NCI-H2029 (cell line): Measurements from ENCODE around the gene ENKD1.

Experiments
- DNase-seq: peaks from one replicate; lab custom pipeline; 2025; lab: John Stamatoyannopoulos, UW

Gene ENKD1

DNA sequence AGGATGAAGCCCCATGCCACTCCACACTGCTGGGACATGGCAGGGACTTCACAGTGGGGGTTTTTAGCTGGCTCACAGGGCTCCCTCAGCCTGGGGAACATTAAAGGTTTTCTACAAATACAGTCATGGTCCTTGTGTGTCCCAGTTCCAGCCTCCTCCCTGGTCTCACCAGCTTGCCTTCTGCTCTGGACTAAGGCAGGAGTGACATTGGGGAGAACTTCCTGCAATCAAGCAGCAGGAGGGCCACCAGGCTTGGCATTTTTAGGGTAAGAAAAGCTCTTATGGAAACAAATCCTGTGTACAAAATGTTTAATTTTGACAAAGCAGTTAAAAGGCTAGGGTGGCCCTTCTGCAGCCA is 3.9 kb downstream of the ENKD1 start:
- no peak for DNase-seq

DNA sequence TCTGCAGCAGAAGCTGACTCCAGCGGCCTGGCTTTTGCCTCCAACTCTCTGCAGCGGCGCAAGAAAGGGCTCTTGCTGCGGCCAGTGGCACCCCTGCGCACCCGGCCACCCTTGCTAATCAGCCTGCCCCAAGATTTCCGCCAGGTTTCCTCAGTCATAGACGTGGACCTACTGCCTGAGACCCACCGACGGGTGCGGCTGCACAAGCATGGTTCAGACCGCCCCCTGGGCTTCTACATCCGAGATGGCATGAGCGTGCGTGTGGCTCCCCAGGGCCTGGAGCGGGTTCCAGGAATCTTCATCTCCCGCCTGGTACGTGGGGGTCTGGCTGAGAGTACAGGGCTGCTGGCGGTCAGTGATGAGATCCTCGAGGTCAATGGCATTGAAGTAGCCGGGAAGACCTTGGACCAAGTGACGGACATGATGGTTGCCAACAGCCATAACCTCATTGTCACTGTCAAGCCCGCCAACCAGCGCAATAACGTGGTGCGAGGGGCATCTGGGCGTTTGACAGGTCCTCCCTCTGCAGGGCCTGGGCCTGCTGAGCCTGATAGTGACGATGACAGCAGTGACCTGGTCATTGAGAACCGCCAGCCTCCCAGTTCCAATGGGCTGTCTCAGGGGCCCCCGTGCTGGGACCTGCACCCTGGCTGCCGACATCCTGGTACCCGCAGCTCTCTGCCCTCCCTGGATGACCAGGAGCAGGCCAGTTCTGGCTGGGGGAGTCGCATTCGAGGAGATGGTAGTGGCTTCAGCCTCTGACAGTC is 4.5 kb downstream of the ENKD1 start:
- no peak for DNase-seq

DNA sequence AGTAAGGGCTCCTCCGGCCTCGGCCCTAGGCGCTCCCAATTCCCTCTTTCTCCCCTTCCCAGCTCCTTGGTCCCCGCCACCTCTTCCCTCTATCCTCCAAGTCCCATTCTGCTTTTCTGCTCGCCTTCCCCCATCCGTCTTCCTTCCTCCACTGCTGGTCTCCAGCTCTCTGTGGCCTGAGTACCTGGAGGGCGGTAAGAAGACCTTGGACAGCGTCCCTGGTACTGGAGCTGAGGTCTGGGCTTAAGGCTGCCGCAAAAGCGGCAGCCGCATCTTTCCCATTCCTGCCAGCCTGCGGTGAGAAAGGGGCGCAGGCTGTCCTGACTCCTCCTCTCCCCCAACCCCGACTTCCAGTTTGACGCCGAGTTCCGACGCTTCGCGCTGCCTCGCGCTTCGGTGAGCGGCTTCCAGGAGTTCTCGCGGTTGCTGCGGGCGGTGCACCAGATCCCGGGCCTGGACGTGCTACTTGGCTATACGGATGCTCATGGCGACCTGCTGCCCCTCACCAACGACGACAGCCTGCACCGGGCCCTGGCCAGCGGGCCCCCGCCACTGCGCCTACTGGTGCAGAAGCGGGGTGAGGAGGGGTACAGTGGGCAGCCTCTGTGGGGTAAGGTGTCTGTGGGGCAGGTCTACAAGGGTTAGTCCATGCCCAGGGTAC is 5.3 kb downstream of the ENKD1 start:
- no peak for DNase-seq

DNA sequence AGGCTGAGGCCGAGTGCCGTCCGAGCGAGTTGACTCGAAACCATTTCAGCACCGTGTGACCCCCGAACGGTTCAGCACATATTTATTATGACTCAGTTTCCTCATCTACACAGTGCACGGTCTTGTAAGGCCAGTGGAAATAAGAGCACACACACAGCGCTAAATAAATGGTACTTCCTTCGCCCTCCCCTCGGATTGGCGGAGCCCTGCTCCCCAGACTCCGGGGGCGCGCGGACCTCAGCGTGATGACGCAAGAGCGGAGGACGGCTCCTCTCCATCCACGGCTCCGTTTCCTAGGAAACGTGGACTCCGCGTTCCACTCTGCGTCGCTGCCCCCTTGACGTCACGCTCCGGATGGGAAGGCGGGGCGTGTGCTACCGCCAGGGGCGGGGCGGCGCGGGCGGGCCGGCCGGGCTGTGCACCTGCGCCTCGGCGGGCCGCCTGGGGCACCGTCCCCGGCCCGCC is 6.0 kb downstream of the ENKD1 start, which contains the start of gene PARD6A:
Gene PARD6A (plus strand): TSS at position 397 of the 465 bp plus-strand sequence. CDS start 79 bp downstream, outside the sequence.
- peak; percentile 88 for DNase-seq

DNA sequence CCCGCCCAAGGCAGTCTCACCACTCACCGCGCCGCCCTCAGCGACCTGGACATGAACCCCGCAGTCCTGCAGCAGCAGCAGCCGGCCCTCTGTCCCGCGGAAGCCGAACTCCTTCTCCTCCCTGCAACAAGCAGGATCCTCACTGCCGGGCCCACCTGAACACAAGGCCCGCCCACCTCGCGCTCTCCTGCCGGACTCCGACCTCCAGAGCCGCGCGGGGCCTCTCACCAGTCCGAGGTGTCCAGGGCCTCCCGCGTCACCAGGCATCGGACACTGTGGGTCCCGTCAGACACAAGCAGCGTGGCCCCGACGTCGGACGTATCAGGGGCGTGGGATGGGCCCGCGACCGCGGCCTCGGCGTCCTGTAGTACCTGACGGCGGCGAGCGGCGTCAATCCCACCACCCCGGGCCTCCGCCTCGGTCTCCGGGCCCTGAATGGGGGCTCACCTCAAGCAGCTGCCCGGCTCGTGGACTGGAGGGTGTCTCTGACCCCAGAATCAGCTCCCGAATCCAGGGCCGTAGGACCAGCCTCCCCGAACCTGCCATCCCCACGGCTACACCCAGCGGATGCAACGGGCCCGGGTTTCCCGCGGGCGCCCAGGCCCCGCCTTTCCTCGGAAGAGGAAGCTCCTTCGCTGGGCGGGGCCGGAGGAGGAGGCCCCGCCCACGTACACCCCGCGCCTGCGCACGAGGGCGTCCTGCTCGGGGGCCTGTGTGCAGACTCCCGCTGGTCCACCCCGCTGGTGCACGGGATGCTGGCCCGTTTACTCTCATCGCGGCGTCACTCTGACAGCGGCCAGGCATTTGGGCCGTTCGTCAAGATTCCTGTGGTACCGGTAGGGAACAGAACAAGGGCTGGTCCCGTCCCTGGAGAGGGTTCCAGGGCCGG is 6.6 kb downstream of the ENKD1 start, which contains the start of gene ACD:
Gene ACD (minus strand): TSS at position 586 of the 889 bp plus-strand sequence. CDS start 40 bp downstream, at position 546.
- DNase-seq: peak; percentile 58

DNA sequence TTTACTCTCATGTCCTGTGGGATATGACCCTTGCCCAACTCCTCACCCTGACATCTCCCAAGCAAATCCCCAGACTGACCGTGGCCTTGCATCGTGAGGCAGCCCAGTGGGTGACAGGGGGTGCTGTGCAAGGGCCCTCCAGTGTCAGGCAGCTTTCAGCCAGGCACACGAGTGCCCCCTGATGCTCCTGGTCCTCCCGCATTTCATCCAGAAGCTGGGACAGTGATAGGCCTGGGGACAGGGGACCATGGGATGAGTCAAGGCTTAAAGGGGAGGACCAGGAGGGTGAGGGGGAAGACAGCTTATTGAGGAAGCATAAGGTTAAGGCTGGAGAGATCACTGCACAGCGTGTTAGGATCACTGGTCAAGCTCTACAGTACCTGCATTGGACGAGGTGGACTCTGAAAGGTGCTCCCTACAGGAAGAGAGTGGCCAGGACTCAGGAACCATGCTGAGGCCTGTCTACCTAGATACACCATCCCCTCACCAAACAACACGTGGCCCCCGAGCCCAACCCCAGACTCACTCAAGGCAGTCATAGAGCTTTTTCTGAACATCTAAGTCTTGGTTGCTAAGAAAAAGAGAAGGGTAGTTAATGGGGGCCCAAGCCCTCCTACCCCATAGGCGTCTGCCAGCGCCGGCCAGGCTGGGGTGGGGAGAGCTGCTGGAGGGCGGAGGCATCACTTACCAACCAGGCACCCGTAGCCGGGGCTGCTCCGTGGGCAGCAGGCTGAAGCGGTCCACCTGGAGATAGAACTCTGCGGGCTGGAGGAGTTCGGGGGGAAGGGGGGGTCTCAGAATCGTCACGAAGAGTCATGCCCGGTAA is 7.5 kb downstream of the ENKD1 start:
- DNase-seq: no peak

DNA sequence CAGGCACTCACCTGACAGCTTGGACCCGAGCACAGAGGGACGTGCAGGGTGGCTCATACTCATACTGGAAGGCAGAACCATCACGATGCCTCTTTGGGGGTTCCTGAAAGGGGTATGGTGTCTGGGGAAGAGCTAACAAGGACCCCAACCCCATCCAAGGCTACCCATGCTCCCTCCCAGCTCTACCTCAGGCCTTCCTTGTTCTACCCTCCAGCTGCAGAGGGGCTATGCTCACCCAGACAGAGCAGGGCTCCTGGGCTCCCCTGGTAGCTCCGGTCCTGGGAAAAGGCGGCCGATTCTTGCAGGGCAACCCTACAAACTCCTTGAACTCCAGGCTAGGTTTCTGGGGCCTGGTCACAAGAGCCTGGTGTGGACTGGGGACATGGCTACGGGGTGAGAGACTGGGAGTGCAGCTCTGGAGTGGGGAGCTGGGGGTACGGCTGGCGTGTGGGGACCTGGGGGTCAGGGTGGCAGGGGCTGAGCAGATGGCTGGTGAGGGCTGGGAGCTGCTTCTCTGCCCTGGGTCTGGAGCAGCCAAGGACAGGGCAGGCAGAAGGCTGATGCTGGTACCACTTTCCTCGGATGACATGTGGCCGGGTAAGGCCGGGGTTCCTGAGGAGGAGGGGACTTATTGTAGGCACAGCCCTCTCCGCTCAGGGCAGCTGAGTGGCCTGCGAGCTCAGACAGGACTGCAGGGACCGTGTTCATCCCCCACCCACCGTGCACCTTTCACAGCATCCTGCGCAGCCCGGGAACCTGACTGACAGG is 8.6 kb downstream of the ENKD1 start:
- no peak for DNase-seq

DNA sequence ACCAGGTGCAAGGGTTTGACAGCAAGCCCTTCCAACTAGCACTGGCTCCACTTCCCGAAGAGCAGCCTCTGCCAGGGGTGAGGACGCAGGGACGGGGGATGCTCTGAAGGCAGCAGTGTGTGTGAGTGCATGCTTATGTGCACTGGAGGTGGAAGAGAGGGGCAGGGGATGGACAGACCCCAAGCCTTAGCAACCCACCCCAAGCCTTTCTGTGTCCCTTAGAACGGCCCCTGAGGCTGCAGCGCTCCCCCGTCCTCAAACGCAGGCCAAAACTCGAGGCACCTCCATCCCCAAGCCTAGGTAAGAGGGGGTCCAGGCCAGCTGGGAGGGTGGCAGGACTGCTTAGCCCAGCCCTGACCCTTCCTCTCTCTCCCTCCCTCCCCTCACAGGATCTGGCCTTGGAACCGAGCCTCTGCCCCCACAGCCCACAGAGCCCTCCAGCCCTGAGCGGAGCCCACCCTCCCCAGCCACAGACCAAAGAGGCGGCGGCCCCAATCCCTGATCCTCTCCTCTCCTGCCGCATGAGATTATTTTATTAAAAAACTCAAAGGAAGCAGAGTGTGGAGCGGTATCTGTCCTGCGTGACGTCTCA is 9.4 kb downstream of the ENKD1 start:
- DNase-seq: no peak

DNA sequence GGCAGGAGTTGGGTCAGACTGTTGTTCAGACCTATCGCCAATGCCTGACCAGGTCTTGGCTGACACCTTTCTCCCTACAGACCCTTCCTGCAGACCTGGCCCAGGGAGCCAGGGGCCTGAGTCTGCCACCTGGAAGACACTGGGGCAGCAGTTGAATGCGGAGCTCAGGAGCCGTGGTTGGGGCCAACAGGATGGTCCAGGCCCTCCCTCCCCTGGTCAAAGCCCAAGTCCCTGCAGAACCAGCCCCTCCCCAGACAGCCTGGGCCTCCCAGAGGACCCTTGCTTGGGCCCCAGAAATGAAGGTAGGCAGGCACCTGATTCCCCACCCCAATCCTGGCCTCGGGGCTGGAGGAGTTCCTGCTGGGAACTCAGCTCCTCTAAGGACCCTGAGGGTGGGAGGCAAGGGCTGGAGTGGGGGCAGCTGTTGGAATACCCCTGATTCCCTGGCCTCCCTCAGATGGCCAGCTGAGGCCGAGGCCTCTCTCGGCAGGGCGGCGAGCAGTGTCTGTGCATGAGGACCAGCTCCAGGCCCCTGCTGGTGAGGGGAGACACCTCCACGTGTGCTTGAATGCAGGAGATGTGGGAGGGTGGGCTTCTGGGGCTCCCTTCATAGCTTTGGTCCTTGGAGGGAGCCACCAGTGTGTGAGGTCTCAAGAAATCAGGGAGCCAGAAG is 10.1 kb downstream of the ENKD1 start:
- no peak for DNase-seq

DNA sequence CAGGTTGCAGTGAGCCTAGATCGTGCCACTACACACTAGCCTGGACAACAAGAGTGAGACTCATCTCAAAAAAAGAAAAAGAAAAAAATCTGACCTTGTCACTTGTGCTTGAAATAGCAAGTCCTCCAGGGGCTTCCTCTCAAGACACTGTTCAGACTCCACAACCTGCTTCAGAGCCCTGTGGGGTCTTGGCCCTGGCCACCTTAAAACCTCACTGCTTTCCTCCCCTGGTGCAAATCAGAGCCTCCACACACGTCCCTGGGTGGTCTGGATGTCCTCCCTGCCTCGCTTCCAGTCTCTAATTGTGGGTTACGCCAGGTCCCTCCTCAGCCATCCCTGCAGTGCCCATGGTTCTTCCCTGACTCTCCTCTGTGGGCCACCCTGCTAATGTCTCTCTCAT is 11.2 kb downstream of the ENKD1 start:
- no peak for DNase-seq

DNA sequence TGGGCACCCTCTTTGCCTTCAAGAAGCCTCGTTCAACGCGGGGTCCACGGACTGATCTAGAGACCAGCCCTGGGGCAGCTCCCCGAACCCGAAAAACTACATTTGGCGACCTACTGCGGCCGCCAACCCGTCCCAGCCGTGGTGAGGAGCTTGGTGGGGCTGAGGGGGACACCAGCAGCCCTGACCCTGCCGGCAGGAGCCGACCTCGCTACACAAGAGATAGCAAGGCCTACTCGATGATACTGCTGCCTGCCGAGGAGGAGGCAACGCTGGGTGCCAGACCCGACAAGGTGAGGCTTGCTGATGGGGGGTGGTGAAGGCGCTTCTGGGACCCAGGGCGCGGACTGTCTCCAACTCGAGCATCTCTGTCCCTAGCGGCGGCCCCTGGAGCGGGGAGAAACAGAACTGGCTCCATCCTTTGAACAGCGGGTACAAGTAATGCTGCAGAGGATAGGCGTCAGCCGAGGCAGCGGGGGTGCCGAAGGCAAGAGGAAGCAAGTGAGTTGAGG is 12.1 kb downstream of the ENKD1 start:
- no peak for DNase-seq

DNA sequence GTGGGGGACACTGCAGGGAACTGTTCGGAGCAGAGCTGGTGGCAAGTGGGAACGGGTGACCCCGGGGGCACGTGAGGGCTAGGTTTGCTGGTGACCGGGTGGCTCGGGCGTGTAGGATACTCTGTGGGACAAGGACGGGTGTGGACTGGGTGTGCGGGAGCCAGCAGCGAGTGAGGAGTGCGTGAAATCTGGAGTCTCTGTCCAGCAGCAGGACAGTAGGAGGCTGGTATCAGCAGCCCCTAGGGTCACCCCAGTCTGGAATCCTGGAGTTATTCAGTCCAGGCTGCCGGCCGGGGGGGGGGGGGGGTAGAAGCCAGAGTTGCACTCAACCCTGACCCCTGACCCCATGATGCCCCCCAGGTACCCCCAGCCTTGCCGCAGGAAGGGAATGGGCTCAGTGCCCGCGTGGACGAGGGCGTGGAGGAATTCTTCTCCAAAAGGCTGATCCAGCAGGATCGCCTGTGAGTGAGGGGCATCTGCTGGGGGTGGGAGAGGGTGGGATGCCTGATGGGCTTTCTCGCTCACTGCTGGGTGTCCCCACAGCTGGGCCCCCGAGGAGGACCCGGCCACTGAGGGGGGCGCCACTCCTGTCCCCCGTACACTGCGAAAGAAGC is 12.7 kb downstream of the ENKD1 start:
- DNase-seq: no peak

DNA sequence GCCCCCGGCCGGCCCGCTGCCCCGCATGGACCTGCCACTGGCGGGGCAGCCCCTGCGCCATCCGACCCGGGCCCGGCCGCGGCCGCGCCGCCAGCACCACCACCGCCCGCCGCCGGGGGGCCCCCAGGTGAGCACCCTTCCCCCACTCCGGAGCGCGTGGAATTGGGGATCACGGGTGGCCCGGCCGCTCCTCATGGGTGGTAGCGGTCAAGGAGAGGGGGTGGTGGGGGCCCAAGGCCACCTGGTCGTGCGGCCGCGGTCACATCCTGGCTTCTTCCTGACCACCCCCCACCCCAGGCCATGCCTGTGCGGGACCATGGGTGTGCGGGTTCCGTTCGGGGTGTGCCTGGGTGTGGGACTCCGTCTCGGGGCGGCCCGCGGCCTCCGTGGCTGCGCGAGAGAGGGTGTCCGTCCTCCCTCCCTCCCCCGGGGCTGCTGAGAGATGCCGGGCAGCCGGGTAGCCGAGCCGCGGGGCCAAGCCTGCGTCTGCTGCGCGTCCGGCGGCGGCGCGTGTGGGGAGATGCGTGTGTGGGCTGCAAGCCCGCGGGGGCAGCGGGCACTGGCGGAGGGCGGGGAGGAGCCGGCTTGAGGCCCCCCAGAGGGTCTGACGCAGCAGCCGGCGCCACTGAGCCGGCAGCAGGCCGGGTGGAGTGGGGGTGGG is 13.3 kb downstream of the ENKD1 start:
- DNase-seq: no peak

DNA sequence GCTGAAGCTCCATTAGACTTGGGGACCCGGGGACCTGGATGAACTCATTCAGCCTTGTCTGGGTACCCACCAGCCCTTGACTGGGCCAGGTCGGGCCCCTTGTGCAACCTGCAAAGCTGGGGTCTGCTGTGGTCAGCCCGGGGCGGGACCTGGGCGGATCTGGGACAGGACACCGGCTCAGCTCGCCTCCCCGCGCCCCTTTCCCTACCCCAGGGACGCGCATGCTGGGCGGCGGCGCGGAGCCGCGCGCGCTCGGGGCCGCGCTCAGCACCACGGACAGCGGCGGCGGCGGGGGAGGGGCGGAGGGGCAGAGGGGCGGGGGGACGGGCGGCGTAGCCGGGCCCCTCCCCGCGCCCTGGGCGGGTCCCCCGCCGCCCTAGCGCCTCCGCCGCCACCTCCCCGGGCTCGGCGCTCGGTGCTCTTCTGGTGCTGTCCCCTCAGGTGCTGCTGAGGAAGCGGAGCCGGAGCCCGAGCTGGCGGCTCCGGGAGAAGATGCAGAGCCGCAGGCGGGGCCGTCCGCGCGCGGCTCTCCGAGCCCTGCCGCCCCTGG is 13.9 kb downstream of the ENKD1 start:
- DNase-seq: no peak

DNA sequence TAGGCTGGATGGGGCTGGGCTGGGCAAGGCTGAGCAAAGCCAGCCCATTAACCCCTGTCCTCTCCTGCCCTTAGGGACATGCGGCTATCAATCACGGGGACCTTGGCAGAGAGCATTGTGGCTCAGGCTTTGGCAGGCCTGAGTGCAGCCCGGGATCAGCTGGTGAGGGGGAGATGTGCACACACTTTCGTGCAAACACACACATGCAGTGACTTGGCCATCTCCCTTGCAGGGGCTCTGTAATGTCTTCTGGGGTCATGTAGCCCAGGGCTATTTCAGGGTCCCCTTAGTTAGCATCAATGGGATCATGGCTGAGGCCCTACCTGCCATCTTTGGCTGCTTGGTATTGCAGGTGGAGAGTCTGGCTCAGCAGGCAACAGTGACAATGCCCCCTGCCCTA is 14.7 kb downstream of the ENKD1 start:
- DNase-seq: no peak

DNA sequence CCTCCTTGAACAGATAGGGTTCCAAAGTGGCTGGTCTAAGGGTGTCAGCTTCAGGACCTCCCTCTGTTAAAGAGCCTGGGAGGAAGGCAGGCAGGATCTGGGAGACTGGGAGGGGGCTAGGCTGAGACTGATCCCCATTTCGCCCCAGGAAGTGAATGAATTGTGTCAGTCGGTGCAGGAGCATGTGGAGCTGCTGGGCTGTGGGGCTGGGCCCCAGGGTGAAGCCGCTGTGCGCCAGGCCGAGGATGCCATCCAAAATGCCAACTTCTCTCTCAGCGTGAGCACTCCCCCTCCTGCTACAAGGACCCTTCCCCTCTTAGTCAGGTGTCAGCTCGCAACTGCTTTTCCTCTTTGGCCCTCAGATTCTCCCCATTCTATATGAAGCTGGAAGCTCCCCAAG is 15.5 kb downstream of the ENKD1 start:
- DNase-seq: no peak

DNA sequence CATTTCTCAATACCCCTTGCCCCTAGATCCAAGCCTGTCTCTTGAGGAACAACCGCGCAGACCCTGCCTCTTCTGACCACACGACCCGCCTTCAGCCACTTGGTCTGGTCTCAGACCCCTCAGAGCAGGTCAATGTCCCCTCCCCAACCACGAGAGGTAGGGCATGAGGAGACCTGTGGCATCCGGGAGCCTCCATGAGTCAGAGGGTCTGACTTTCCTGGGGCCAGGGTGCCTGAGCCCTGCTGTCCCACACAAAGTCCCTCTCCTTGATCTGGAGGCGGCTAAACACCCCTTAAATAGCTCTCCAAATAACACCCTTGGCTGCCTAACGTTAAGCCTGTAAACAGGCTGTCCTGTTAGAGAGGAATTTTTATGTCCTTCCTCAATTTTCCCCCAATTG is 16.5 kb downstream of the ENKD1 start:
- DNase-seq: no peak

DNA sequence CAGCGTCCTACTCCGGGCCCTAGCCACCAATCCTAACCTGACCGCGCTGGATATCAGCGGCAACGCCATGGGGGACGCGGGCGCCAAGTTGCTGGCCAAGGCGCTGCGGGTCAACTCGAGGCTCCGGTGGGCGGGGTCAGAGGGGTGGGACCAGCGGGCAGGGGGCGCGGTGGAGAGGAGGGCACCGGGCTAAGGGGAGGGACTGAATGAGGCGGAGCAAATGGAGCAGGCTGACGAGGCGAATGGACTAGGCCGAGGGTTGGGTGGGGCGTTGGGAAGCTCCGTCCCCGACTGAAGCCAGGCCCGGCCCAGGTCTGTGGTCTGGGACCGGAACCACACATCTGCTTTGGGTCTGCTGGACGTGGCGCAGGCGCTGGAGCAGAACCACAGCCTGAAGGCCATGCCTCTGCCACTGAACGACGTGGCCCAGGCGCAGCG is 17.0 kb downstream of the ENKD1 start:
- DNase-seq: no peak
